GM18870 (cell line): ENCODE measurements around the gene BAIAP2L1.

Experiments
- ATAC-seq: cut with Tn5 transposase; IDR thresholded peaks from one replicate; pipeline ENCODE4 v1.9.1; 2021; ENCODE audit warnings: moderate library complexity; ENCODE audit not compliant: unreplicated experiment

Gene BAIAP2L1

DNA sequence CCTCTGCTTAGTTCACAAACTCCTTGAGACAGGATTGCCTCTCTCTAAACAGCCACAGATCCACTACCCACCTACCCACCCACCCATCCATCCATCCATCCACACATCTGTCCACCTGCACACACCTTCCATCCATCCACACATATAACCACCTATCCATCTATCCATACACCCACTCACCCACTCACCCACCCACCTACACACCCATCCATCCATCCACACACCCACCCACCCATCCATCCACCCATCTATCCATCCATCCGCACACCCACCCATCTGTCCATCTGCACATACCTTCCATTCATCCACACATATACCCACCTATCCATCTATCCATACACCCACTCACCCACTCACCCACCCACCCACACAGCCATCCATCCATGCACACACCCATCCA, 158.5 kb downstream of the BAIAP2L1 start:
- ATAC-seq: no peak

DNA sequence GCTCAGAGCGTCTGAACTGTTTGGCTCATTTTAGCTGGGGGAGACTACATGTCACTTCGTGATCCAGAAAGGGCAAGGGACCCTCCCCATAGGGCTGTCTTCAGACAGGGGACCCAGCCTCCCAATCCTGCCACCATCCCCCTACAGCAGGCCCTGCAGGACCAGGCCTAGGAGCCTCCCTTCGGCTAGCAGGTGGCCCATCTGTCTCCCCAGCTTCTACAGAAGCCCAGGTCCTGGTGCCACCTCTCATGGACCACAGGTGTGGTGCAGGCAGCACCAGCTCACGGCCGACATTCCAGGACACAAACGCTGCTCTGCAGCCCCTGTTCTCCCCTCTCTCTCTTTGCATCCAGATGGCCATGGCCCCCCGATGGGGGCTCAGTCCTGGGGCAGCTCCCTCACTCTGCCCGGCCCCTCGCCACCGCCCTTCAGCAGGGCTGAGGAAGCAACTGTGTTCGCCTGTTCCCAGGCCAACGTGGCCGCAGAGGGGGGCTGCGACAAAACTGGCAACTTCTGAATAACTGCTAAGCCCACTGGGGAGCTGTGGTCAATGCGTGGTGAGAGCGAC, 159.1 kb downstream of the BAIAP2L1 start:
- ATAC-seq: no peak
